A673 (cell line): Measurements from ENCODE around the gene BACH2. TPM values are rescaled to one million over a fixed set of nuclear protein-coding genes. Genes with fewer than 3 reads are reported as not detected.
"Not testable (repeated sequence)": the region's sequence is repeated elsewhere in the genome, so short reads cannot be mapped to it uniquely, and the experiment has no call there.

Source experiments
- BruUV-seq: library from RNA; stranded (reverse); fragments of 400-500 nt; replicated peaks from 2 replicates; lab custom pipeline; 2021; lab: Mats Ljungman, UMichigan
- CTCF ChIA-PET: fragments of 300-600 bp; sonication (Branson Sonifier 250); formaldehyde crosslinking; loops from one replicate; lab custom pipeline; 2022; ENCODE audit warnings: antibody characterized with exemption; lab: Charles Lee
- POLR2A ChIA-PET: fragments of 300-600 bp; sonication (Branson Sonifier 250); formaldehyde crosslinking; loops from one replicate; lab custom pipeline; 2022; ENCODE audit warnings: antibody characterized with exemption; ENCODE audit not compliant: low non-redundant PET; lab: Charles Lee
- DNase-seq: peaks from one replicate; pipeline ENCODE4 v3.0.0-alpha.2; 2015; ENCODE audit warnings: low spot score
- H3K27ac ChIP-seq: fragments of 200-600 bp; sonication (generic); 2 replicates; pipeline ENCODE4 v1.5.1; 2016; ENCODE audit warnings: mixed run types, low read depth, mild to moderate bottlenecking, mixed read lengths, antibody characterized with exemption, low read length; ENCODE audit not compliant: poor library complexity, severe bottlenecking
- H3K27me3 ChIP-seq: fragments of 200-600 bp; sonication (generic); replicated peaks from 2 replicates; pipeline ENCODE4 v1.6.1; 2017; ENCODE audit warnings: mixed run types, low read depth, mild to moderate bottlenecking, mixed read lengths, antibody characterized with exemption, low read length; ENCODE audit not compliant: insufficient read depth, poor library complexity
- H3K36me3 ChIP-seq: fragments of 200-600 bp; sonication (generic); 2 replicates; pipeline ENCODE4 v1.6.1; 2016; ENCODE audit warnings: mixed run types, mild to moderate bottlenecking, mixed read lengths, antibody characterized with exemption, low read length; ENCODE audit not compliant: insufficient read depth, poor library complexity, severe bottlenecking
- H3K4me1 ChIP-seq: fragments of 200-600 bp; sonication (generic); 2 replicates; pipeline ENCODE4 v1.6.1; 2017; ENCODE audit warnings: mixed run types, mild to moderate bottlenecking, mixed read lengths, antibody characterized with exemption, low read length; ENCODE audit not compliant: insufficient read depth, poor library complexity, severe bottlenecking
- H3K4me3 ChIP-seq: fragments of 200-600 bp; sonication (generic); 2 replicates; pipeline ENCODE4 v1.5.1; 2016; ENCODE audit warnings: low read depth, mixed run types, mild to moderate bottlenecking, mixed read lengths, low read length; ENCODE audit not compliant: poor library complexity, severe bottlenecking
- H3K9me3 ChIP-seq: fragments of 200-600 bp; sonication (generic); 2 replicates; pipeline ENCODE4 v1.6.1; 2016; ENCODE audit warnings: mixed run types, low read depth, mild to moderate bottlenecking, mixed read lengths, antibody characterized with exemption, low read length; ENCODE audit not compliant: poor library complexity, severe bottlenecking
- CTCF ChIP-seq: fragments of 300-800, 200-600 bp; sonication (generic); conservative IDR thresholded peaks from 2 replicates; pipeline ENCODE4 v1.5.1; 2017; ENCODE audit warnings: low read depth, mild to moderate bottlenecking, antibody characterized with exemption, low read length, moderate library complexity, mixed read lengths
- EZH2 ChIP-seq: fragments of 200-600 bp; sonication (generic); IDR thresholded peaks from 2 replicates; pipeline ENCODE4 v1.6.1; 2017; ENCODE audit warnings: borderline replicate concordance, low read depth, mild to moderate bottlenecking, mixed read lengths, antibody characterized with exemption, low read length; ENCODE audit not compliant: poor library complexity, severe bottlenecking
- intact Hi-C: fragments of 100-400 bp; cut with micrococcal nuclease; formaldehyde crosslinking; loops from one replicate; pipeline ENCODE4 v1.10.0; 2022; ENCODE audit not compliant: unreplicated experiment
- total RNA-seq: library from RNA; stranded (reverse); gene quantifications from 2 replicates; pipeline ENCODE4 v1.2.3, GENCODE V29; 2021

The BACH2 gene
- total RNA-seq, 1 experiment from 2014 or later = 0.37 TPM

GRCh38 chr6:90131125-90131524 is 165.5 kb downstream of the BACH2 start:
- no peak for DNase-seq
- CTCF ChIA-PET = no interaction called here
- Histone ChIP-seq H3K4me3 (no peak overlapping the region), H3K36me3 (no peaks in the 10 kb centered on the region), H3K9me3 (no peaks in the 10 kb centered on the region), H3K27ac (no peak overlapping the region), H3K4me1 (peaks cover 5% of the 10 kb centered on the region), H3K27me3 (no peaks in the 10 kb centered on the region)
- POLR2A ChIA-PET = no interaction called here
- BruUV-seq = no TSS peak
- TF ChIP-seq EZH2 = no peak
- TF ChIP-seq CTCF = no peak
- intact Hi-C loops = no loop called here

- intact Hi-C loops, CTCF ChIA-PET, H3K9me3 ChIP-seq, DNase-seq, BruUV-seq, H3K27ac ChIP-seq, H3K4me3 ChIP-seq, POLR2A ChIA-PET, H3K27me3 ChIP-seq, H3K36me3 ChIP-seq, H3K4me1 ChIP-seq: not testable (repeated sequence)
Measured at GRCh38 chr6:90128687-90129086, 168.0 kb downstream of the BACH2 start.

GRCh38 chr6:90127595-90127994 is 169.0 kb downstream of the BACH2 start:
- Histone ChIP-seq H3K27me3 (no peaks in the 10 kb centered on the region), H3K36me3 (no peaks in the 10 kb centered on the region), H3K9me3 (no peaks in the 10 kb centered on the region), H3K27ac (no peak overlapping the region), H3K4me3 (no peak overlapping the region), H3K4me1 (no peaks in the 10 kb centered on the region)
- intact Hi-C loops = no loop called here
- TF ChIP-seq CTCF (no peak), EZH2 (no peak)
- POLR2A ChIA-PET = no interaction called here
- BruUV-seq = no TSS peak
- no peak for DNase-seq
- CTCF ChIA-PET = interaction anchor here (0.6 kb wide), 1 partner anchor 1988 kb away, joined by 5 read pairs; no protein-coding TSS in a partner anchor

DNA sequence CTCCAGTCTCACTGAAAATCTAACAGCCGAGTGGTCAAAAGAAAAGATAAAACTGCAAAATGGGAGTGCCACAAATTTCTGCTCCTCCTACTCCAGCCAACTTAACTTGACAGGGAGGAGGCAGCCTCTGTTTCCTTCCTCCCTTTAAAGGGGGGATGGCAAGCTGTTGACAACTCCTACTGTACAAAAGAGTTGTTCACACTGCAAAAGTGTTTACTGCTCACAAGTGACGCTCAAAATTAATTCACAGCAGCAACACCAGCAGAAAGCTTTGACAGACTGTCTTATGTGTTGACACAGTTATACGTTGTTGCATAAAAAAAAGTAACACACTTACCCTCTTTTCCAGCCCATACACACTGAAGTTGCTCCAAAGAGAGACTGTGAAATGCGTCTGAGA is 169.8 kb downstream of the BACH2 start:
- H3K27me3 ChIP-seq = no peaks in the 10 kb centered on the region
- no peak overlapping the region for H3K27ac ChIP-seq
- BruUV-seq = no TSS peak
- ChIA-PET CTCF (no interaction called here), POLR2A (no interaction called here)
- intact Hi-C loops = no loop called here
- H3K4me1 ChIP-seq = no peaks in the 10 kb centered on the region
- TF ChIP-seq EZH2 (no peak), CTCF (no peak)
- no peaks in the 10 kb centered on the region for H3K36me3 ChIP-seq
- no peak overlapping the region for H3K4me3 ChIP-seq
- no peak for DNase-seq
- no peaks in the 10 kb centered on the region for H3K9me3 ChIP-seq
